Prostate gland (tissue), 2 donors: Measurements from ENCODE around the gene SLC12A8. TPM values are rescaled to one million over a fixed set of nuclear protein-coding genes. Genes with fewer than 3 reads are reported as not detected.

Source experiments
- DNase-seq: peaks from one replicate; pipeline ENCODE4 v3.0.0-alpha.2; 2019; ENCODE audit warnings: low spot score
- H3K27ac ChIP-seq, 2 donors: fragments of 200-600 bp; sonication (generic); 2 replicates each; pipeline ENCODE4 v1.5.1; 2017 to 2019
- H3K27me3 ChIP-seq: fragments of 200-600 bp; sonication (generic); replicated peaks from 2 replicates; pipeline ENCODE4 v1.5.1; 2019; ENCODE audit not compliant: insufficient read depth
- H3K36me3 ChIP-seq, 2 donors: fragments of 200-600 bp; sonication (generic); 1 replicate in 1 of 2; 2 replicates in 1 of 2; pipeline versions ENCODE4 v1.5.1 to v1.8.1; 2017 to 2019
- H3K4me1 ChIP-seq: fragments of 200-600 bp; sonication (generic); replicated peaks from 2 replicates; pipeline ENCODE4 v1.5.1; 2019
- H3K4me3 ChIP-seq, 2 donors: fragments of 200-600 bp; sonication (generic); 2 replicates each; pipeline ENCODE4 v1.5.1; 2017 to 2019
- H3K9me3 ChIP-seq: fragments of 200-600 bp; sonication (generic); 2 replicates; pipeline ENCODE4 v1.5.1; 2017
- CTCF ChIP-seq, 4 experiments: fragments of 200-600 bp in 2 of 4; fragments of 450-650 bp in 2 of 4; sonication (generic) in 2 of 4; IDR thresholded peaks; 1 replicate in 3 of 4; 2 replicates in 1 of 4; pipeline ENCODE4 v1.5.1; 2016 to 2019; ENCODE audit warnings: antibody characterized with exemption in 4 of 4, mild to moderate bottlenecking in 2 of 4, moderate library complexity in 2 of 4
- POLR2A ChIP-seq: fragments of 450-650 bp; IDR thresholded peaks from one replicate; pipeline ENCODE4 v1.6.1; 2016; ENCODE audit warnings: antibody characterized with exemption, mild to moderate bottlenecking
- POLR2AphosphoS5 ChIP-seq: sonication (generic); formaldehyde crosslinking; IDR thresholded peaks from one replicate; pipeline ENCODE4 v1.6.1; 2017; ENCODE audit warnings: antibody characterized with exemption
- WGBS: methylation state at CpG from one replicate; pipeline ENCODE4 v1.1.5; 2018; 5-methylcytosine and 5-hydroxymethylcytosine counted together
- intact Hi-C: fragments of 100-400 bp; cut with DNase I; formaldehyde crosslinking; loops from one replicate; pipeline ENCODE4 v1.14.2; 2022
- total RNA-seq, 2 donors: library from RNA; depleted of rRNA; stranded (reverse); fragments of >200 nt; gene quantifications; one replicate each; pipeline ENCODE4 v1.1.0, GENCODE V29; 2016

Gene SLC12A8
- total RNA-seq, 2 donors from 2014 or later, result 6.5 to 16.4 TPM

- Histone ChIP-seq H3K27ac (peak overlapping the region; percentile 77 to 80), H3K4me3 (peak overlapping the region; percentile 53 to 55), H3K36me3 (no peaks in the 10 kb centered on the region), H3K9me3 (no peaks in the 10 kb centered on the region), H3K27me3 (no peaks in the 10 kb centered on the region), H3K4me1 (peaks cover 5% of the 10 kb centered on the region)
- WGBS, result under 1% methylated on average over 49 of the region's 78 CpGs
- no peak for TF ChIP-seq POLR2A
- no peak for TF ChIP-seq POLR2AphosphoS5
- no peak for TF ChIP-seq CTCF (IDR thresholded peaks at IDR 0.05)
- intact Hi-C loops, result loop anchor here (2.0 to 10.0 kb wide), 3 partner anchors 53 to 539 kb away; partner anchors contain the start of gene OSBPL11
- DNase-seq, result no peak
Measured at GRCh38 chr3:125055331-125055912, 157.1 kb downstream of the SLC12A8 start.

DNA sequence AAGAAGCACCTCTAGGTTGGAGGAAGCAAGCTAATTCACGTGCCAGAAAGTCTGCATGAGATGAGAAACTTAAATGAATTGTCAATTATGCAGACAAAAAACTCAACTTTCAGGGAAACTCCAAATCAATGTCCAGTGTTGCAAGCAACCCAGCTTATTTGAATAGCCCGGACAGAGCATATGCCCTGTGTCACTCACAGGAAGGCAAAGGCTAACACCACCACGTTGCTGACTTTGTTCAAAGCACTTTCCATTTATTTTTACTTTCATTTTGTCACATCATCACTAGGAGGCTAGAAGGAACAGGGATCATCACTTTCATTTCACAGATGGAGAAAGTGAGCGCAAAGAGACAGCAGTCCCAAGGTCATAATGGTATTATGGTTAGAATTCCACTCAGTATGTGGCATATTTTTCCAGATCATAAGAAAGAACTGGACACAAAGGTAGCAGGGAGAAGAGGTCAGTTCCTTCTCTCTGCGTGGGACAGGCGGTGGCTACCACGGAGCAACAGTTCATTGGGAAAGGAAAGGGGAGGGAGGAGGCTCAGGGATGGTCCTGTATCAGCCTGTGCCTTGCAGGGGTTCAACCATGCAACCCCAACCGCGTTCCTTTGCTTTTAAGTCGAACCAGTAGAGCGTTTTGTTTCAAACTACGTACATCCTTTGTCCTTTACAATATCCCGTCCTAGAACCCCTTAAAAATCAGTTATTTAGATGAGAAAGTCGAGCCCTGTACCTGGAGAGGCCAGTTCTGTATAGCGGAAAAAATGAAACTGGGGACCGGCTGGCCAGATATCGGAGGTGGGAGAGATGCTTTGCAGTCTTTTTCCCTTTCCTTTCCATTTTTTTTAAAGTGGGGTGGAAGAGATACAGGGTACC lies 157.9 kb downstream of the SLC12A8 start:
- peak overlapping the region; percentile 77 to 80 for H3K27ac ChIP-seq
- intact Hi-C loops, result loop anchor here (2.0 to 10.0 kb wide), 3 partner anchors 52 to 540 kb away; partner anchors contain the start of gene OSBPL11
- peak overlapping the region; percentile 53 to 55 for H3K4me3 ChIP-seq
- H3K4me1 ChIP-seq, result peaks cover 5% of the 10 kb centered on the region
- no peaks in the 10 kb centered on the region for H3K27me3 ChIP-seq
- no peaks in the 10 kb centered on the region for H3K9me3 ChIP-seq
- TF ChIP-seq POLR2A, result peak; percentile 18
- TF ChIP-seq CTCF (IDR thresholded peaks at IDR 0.05), result peak in 1 of 4 experiments; percentile 12
- peak; percentile 61 for TF ChIP-seq POLR2AphosphoS5
- no peak for DNase-seq
- H3K36me3 ChIP-seq, result no peaks in the 10 kb centered on the region
- WGBS, result 4% methylated on average over 17 of the region's 17 CpGs

DNA sequence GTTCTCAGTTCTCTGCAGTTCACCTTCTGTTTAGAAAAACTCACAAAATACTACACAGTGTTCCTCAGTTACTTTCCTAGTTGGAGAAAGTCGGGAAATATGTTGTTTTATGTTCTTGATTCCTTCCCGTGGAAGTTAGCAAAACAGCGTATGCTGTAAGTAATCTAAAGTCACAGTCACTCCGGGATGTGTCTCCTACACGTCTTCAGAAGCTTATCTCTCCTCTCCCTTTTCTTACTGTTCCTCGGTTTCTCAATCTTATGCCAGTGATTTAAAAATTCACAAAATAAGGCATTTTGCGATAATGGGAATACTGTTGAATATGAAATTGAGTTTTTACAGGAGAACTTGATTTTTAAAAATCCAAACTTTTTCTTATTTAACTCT lies 158.5 kb downstream of the SLC12A8 start:
- WGBS, result 66% methylated on average over 7 of the region's 7 CpGs
- H3K27me3 ChIP-seq, result no peaks in the 10 kb centered on the region
- H3K27ac ChIP-seq, result peak overlapping the region; percentile 77 to 80
- no peaks in the 10 kb centered on the region for H3K9me3 ChIP-seq
- no peaks in the 10 kb centered on the region for H3K36me3 ChIP-seq
- intact Hi-C loops, result loop anchor here (2.0 to 10.0 kb wide), 2 partner anchors 51 to 541 kb away; partner anchors contain the start of gene OSBPL11
- no peak overlapping the region for H3K4me3 ChIP-seq
- DNase-seq, result no peak
- TF ChIP-seq CTCF (IDR thresholded peaks at IDR 0.05) (no peak), POLR2AphosphoS5 (no peak), POLR2A (no peak)
- peaks cover 5% of the 10 kb centered on the region for H3K4me1 ChIP-seq

- TF ChIP-seq POLR2A, result no peak
- TF ChIP-seq POLR2AphosphoS5, result no peak
- no peaks in the 10 kb centered on the region for H3K36me3 ChIP-seq
- DNase-seq, result no peak
- 95% methylated on average over 2 of the region's 2 CpGs for WGBS
- intact Hi-C loops, result loop anchor here (10.0 kb wide), 1 partner anchor 541 kb away; the partner anchor contains the start of gene OSBPL11
- no peak overlapping the region for H3K4me3 ChIP-seq
- peaks cover 5% of the 10 kb centered on the region for H3K4me1 ChIP-seq
- H3K27me3 ChIP-seq, result no peaks in the 10 kb centered on the region
- no peaks in the 10 kb centered on the region for H3K9me3 ChIP-seq
- H3K27ac ChIP-seq, result peak overlapping the region; percentile 77 to 80
Measured at GRCh38 chr3:125053304-125053699, 159.2 kb downstream of the SLC12A8 start.

GRCh38 chr3:125052624-125053303 lies 159.8 kb downstream of the SLC12A8 start:
- Histone ChIP-seq H3K4me1 (peaks cover 5% of the 10 kb centered on the region), H3K27ac (peak overlapping the region; percentile 77 to 80), H3K4me3 (peak overlapping the region in 1 of 2 donors; percentile 3), H3K27me3 (no peaks in the 10 kb centered on the region), H3K9me3 (no peaks in the 10 kb centered on the region), H3K36me3 (no peaks in the 10 kb centered on the region)
- TF ChIP-seq POLR2AphosphoS5 (no peak), CTCF (IDR thresholded peaks at IDR 0.05) (no peak), POLR2A (no peak)
- WGBS, result 18% methylated on average over 8 of the region's 8 CpGs
- DNase-seq, result no peak
- intact Hi-C loops, result loop anchor here (10.0 kb wide), 1 partner anchor 542 kb away; the partner anchor contains the start of gene OSBPL11
